Activated T-helper 1 cell treated with anti-CD3 and anti-CD28 coated beads, Interleukin-12 subunit alpha, Interleukin-12 subunit beta, Interleukin-2, Interleukin-4 antibody, amounts not matched to agents 30 ng/mL and 10 ng/mL and 1 ng/mL, durations not matched to agents 14 hours and 24 hours and 36 hours (primary cell): ENCODE measurements around the gene THADA. TPM values are rescaled to one million over a fixed set of nuclear protein-coding genes. Genes with fewer than 3 reads are reported as not detected.

ENCODE experiments used
- DNase-seq: peaks from one replicate; pipeline ENCODE4 v3.0.0; 2021; ENCODE audit warnings: low spot score
- H3K27ac Mint-ChIP-seq: one replicate; pipeline ENCODE4 v1.8.0; 2021; ENCODE audit warnings: mild to moderate bottlenecking, mixed read lengths
- H3K27me3 Mint-ChIP-seq: one replicate; pipeline ENCODE4 v1.8.0; 2022; ENCODE audit warnings: mild to moderate bottlenecking, moderate library complexity, mixed read lengths; ENCODE audit not compliant: insufficient read depth
- H3K36me3 Mint-ChIP-seq: one replicate; pipeline ENCODE4 v1.8.0; 2021; ENCODE audit warnings: low read depth, mixed read lengths
- H3K4me1 Mint-ChIP-seq: one replicate; pipeline ENCODE4 v1.8.0; 2021; ENCODE audit warnings: low read depth, mixed read lengths
- H3K4me3 Mint-ChIP-seq: one replicate; pipeline ENCODE4 v1.8.0; 2021; ENCODE audit warnings: mild to moderate bottlenecking, moderate library complexity, mixed read lengths
- H3K9me3 Mint-ChIP-seq: one replicate; pipeline ENCODE4 v1.8.0; 2021; ENCODE audit warnings: mixed read lengths
- intact Hi-C: fragments of 100-400 bp; cut with micrococcal nuclease; formaldehyde crosslinking; loops from one replicate; pipeline ENCODE4 v1.15.1; 2024
- total RNA-seq: library from RNA; stranded (reverse); gene quantifications from 2 replicates; pipeline ENCODE4 v1.2.3, GENCODE V29; 2022

Gene THADA
- total RNA-seq, 1 donor from 2014 or later, result 51.7 TPM

DNA sequence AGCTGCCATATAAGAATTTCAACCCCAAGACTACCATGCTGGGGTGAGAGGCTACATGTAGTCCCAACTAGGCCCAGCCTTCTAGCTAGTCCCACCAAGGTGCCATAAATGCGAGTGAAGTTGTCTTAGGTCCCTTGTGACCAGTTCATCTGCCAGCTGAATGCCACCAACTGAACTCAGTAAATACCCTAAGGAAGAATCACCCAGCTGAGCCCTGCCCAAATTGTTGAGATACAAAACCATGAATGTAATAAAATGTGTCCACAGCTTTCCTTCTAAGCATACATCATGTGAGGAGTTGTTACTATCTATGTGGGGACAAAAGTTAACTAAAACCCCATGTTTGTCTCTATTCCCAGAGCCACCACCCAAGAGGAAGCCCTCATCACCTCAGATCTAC is 70.3 kb downstream of the THADA start:
- no peak overlapping the region for H3K4me3 Mint-ChIP-seq
- intact Hi-C loops, result no loop called here
- H3K36me3 Mint-ChIP-seq, result peaks cover 33% of the 10 kb centered on the region
- H3K27ac Mint-ChIP-seq, result no peak overlapping the region
- no peaks in the 10 kb centered on the region for H3K27me3 Mint-ChIP-seq
- peaks cover 18% of the 10 kb centered on the region for H3K4me1 Mint-ChIP-seq
- no peak for DNase-seq
- H3K9me3 Mint-ChIP-seq, result peaks cover 16% of the 10 kb centered on the region

- no peak for DNase-seq
- Mint-ChIP-seq H3K27me3 (no peaks in the 10 kb centered on the region), H3K27ac (no peak overlapping the region), H3K4me1 (peaks cover 23% of the 10 kb centered on the region), H3K4me3 (no peak overlapping the region), H3K36me3 (peaks cover 33% of the 10 kb centered on the region), H3K9me3 (peaks cover 16% of the 10 kb centered on the region)
- intact Hi-C loops, result no loop called here
These were observed 71.5 kb downstream of the THADA start for GRCh38 chr2:43524177-43524965.

GRCh38 chr2:43522177-43522576 is 73.7 kb downstream of the THADA start:
- intact Hi-C loops, result no loop called here
- H3K9me3 Mint-ChIP-seq, result peaks cover 16% of the 10 kb centered on the region
- H3K27me3 Mint-ChIP-seq, result no peaks in the 10 kb centered on the region
- DNase-seq, result no peak
- H3K4me1 Mint-ChIP-seq, result peaks cover 30% of the 10 kb centered on the region
- H3K4me3 Mint-ChIP-seq, result no peak overlapping the region
- peaks cover 33% of the 10 kb centered on the region for H3K36me3 Mint-ChIP-seq
- no peak overlapping the region for H3K27ac Mint-ChIP-seq

- Mint-ChIP-seq H3K27me3 (no peaks in the 10 kb centered on the region), H3K9me3 (peaks cover 16% of the 10 kb centered on the region), H3K27ac (no peak overlapping the region), H3K36me3 (peaks cover 30% of the 10 kb centered on the region), H3K4me1 (peaks cover 30% of the 10 kb centered on the region), H3K4me3 (no peak overlapping the region)
- intact Hi-C loops, result no loop called here
- no peak for DNase-seq
These were observed 74.3 kb downstream of the THADA start for GRCh38 chr2:43521568-43521967.

DNA sequence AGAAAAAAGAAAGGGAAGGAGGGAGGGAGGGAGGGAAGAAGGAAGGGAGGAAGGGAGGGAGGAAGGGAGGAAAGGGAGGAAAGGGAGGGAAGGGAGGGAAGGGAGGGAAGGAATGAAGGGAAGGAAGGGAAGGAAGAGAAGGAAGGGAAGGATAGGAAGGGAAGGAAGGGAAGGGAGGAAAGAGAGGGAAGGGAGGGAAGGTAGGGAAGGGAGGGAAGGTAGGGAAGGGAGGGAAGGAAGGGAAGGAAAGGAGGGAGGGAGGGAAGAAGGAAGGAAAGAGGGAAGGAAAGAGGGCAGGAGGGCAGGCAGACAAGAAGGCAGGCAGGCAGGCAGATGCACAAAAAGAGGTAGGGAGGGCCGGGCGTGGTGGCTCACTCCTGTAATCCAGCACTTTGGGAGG is 74.9 kb downstream of the THADA start:
- Mint-ChIP-seq H3K9me3 (peaks cover 16% of the 10 kb centered on the region), H3K4me3 (no peak overlapping the region), H3K4me1 (peaks cover 33% of the 10 kb centered on the region), H3K36me3 (peaks cover 25% of the 10 kb centered on the region), H3K27me3 (no peaks in the 10 kb centered on the region), H3K27ac (no peak overlapping the region)
- intact Hi-C loops, result no loop called here
- no peak for DNase-seq

DNA sequence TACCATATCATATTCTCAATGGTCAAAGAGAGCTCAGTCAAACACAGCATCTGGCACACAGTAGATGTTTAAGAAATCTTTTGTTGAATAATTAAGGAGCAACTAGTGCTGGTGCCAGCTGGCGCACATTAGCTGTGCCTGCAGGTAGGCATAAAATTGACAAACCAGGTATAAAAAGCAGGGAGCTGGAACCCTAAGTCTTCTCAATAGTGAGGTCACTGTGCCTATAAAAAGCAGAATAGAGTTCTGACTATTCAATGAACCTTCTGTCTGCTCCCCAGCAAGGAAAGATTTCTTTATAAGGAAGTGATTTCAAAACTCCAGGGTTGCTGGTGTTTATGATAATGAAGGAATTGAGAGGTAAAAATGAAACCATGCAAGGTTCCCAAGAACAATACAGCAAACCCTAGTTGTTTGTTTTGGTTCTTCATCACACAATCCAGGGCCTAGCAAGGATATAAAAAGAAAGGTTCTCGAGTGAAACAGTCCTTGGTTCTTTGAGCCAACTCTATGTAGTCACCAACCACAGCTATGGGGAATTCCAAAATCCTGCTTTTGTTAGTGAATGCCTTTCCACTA is 76.1 kb downstream of the THADA start:
- H3K27ac Mint-ChIP-seq, result peak overlapping the region; percentile 6
- no peak for DNase-seq
- H3K4me1 Mint-ChIP-seq, result peaks cover 26% of the 10 kb centered on the region
- H3K27me3 Mint-ChIP-seq, result no peaks in the 10 kb centered on the region
- intact Hi-C loops, result no loop called here
- no peak overlapping the region for H3K4me3 Mint-ChIP-seq
- peaks cover 13% of the 10 kb centered on the region for H3K36me3 Mint-ChIP-seq
- peaks cover 4% of the 10 kb centered on the region for H3K9me3 Mint-ChIP-seq

DNA sequence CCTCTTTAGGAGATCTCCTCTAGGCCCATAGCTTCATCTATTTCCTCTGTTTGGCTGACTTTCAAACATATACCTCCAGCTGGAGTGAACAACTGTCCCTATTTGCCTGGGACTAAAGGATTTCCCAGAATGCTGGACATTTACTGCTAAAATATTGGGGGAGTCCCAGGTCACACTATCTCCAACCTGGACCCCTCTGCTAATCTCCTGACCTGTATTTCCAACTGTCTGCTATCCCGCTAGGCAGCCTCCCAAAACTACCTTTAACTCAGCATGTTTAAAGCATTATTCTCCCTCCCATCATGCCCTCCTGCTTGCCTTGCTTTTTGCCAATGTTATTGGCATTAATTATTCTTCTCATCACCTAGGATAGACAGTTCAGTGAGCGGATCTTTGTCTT is 77.1 kb downstream of the THADA start:
- H3K36me3 Mint-ChIP-seq, result peaks cover 3% of the 10 kb centered on the region
- no peak overlapping the region for H3K4me3 Mint-ChIP-seq
- H3K27me3 Mint-ChIP-seq, result no peaks in the 10 kb centered on the region
- DNase-seq, result no peak
- H3K4me1 Mint-ChIP-seq, result peaks cover 24% of the 10 kb centered on the region
- intact Hi-C loops, result no loop called here
- H3K9me3 Mint-ChIP-seq, result no peaks in the 10 kb centered on the region
- no peak overlapping the region for H3K27ac Mint-ChIP-seq

DNA sequence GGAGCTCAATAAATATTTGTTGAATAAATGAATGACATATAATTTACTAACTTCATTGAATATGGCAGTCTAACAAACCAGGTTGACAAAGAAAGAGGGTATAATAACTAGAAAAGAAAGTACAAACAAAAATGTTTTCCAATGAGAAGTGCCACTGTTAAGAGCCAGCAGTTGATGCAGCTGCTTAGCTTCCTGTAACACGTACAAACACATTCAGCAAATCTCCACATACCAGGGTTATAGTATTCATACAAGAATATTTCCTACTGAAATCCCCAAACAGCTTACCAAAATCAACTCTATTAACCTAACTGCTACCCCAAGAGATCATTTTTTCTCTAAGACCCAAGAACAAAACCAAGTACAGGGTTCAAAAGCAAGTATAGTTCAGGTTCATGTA is 77.7 kb downstream of the THADA start:
- H3K9me3 Mint-ChIP-seq, result no peaks in the 10 kb centered on the region
- no peaks in the 10 kb centered on the region for H3K27me3 Mint-ChIP-seq
- H3K27ac Mint-ChIP-seq, result no peak overlapping the region
- H3K4me3 Mint-ChIP-seq, result no peak overlapping the region
- intact Hi-C loops, result no loop called here
- no peak for DNase-seq
- peaks cover 24% of the 10 kb centered on the region for H3K4me1 Mint-ChIP-seq
- peaks cover 3% of the 10 kb centered on the region for H3K36me3 Mint-ChIP-seq

GRCh38 chr2:43515807-43516497 is 79.9 kb downstream of the THADA start:
- Mint-ChIP-seq H3K9me3 (no peaks in the 10 kb centered on the region), H3K36me3 (peaks cover 4% of the 10 kb centered on the region), H3K27ac (no peak overlapping the region), H3K27me3 (no peaks in the 10 kb centered on the region), H3K4me1 (peaks cover 18% of the 10 kb centered on the region), H3K4me3 (no peak overlapping the region)
- DNase-seq, result no peak
- intact Hi-C loops, result no loop called here

DNA sequence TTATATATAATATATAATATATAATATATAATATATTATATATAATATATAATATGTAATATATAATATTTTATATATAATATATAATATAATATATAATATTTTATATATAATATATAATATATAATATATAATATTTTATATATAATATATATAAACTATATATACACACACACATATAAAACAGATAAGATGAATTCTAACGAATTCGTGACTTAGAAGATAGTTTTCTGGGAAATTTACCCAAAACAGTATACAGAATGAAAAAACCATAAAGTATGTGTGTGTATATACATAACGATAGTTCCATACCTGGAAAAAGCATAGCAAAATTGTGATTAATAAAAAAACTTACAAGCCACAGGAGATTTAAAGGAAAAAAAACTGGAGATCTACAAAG is 80.6 kb downstream of the THADA start:
- no peaks in the 10 kb centered on the region for H3K27me3 Mint-ChIP-seq
- H3K36me3 Mint-ChIP-seq, result peaks cover 4% of the 10 kb centered on the region
- intact Hi-C loops, result no loop called here
- no peak overlapping the region for H3K27ac Mint-ChIP-seq
- no peak overlapping the region for H3K4me3 Mint-ChIP-seq
- no peak for DNase-seq
- H3K9me3 Mint-ChIP-seq, result no peaks in the 10 kb centered on the region
- H3K4me1 Mint-ChIP-seq, result peaks cover 18% of the 10 kb centered on the region

DNA sequence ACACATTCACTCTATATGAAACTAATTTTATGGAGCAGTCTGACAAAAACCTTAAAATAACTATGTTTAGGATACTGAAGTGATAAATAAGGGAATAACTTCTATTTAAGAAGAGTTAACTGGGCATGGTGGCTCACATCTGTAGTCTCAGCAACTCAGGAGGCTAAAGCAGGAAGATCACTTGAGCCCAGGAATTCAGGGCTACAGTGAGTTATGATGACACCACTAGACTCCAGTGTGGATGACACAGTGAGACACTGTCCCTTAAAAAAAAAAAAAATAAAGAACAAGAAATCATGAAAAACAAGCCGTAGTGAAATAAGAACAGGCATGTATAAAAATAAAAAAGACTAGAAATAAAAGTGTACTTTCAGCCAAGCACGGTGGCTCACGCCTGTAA is 82.0 kb downstream of the THADA start:
- Mint-ChIP-seq H3K4me1 (peaks cover 18% of the 10 kb centered on the region), H3K27ac (no peak overlapping the region), H3K36me3 (peaks cover 7% of the 10 kb centered on the region), H3K9me3 (no peaks in the 10 kb centered on the region), H3K4me3 (no peak overlapping the region), H3K27me3 (no peaks in the 10 kb centered on the region)
- intact Hi-C loops, result no loop called here
- no peak for DNase-seq

DNA sequence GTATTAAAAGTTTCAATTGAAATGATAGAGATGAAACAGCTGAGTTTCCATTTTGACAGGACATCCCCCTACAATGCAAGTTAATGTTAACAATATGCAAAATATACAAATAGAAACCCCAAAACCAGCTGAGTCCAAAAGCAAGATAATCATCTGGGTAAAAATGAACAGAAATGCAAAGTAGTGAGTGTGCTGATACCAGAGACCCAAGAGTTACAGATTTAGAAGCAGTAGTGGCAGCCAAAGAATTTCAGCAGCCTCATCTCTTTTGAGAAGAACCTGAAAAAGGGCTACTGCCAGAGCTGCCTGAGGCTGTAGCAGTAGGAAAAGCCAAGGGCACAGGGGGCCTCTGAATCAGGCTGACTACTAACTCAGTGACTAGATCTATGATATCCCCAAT is 82.6 kb downstream of the THADA start:
- no peak overlapping the region for H3K4me3 Mint-ChIP-seq
- no peak for DNase-seq
- no peak overlapping the region for H3K27ac Mint-ChIP-seq
- H3K9me3 Mint-ChIP-seq, result no peaks in the 10 kb centered on the region
- peaks cover 21% of the 10 kb centered on the region for H3K4me1 Mint-ChIP-seq
- H3K27me3 Mint-ChIP-seq, result no peaks in the 10 kb centered on the region
- peaks cover 7% of the 10 kb centered on the region for H3K36me3 Mint-ChIP-seq
- intact Hi-C loops, result no loop called here

DNA sequence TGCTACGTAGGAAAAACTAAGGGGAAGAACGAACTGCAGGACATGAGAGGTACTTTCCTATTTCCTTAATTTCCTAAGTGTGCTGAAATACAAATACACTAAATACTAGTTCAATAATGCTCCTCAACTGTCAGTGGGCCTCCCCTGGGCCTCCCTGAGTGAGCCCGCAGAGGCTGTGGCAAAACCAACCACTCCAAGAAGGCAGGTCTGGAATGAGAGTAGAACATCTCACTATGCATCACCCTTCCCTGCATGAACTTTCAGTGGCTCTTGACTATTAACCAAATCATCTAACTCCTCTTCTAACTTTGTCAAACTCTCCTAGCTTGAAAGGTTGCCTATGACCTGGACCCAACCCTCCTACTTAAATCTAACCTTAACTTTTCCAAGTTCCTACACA is 84.6 kb downstream of the THADA start:
- peaks cover 13% of the 10 kb centered on the region for H3K36me3 Mint-ChIP-seq
- H3K27me3 Mint-ChIP-seq, result no peaks in the 10 kb centered on the region
- DNase-seq, result no peak
- no peaks in the 10 kb centered on the region for H3K9me3 Mint-ChIP-seq
- H3K27ac Mint-ChIP-seq, result no peak overlapping the region
- intact Hi-C loops, result no loop called here
- H3K4me3 Mint-ChIP-seq, result no peak overlapping the region
- peaks cover 32% of the 10 kb centered on the region for H3K4me1 Mint-ChIP-seq
